Measurements from ENCODE around the gene EEF1E1. TPM values are rescaled to one million over a fixed set of nuclear protein-coding genes. Genes with fewer than 3 reads are reported as not detected.
"Not testable (repeated sequence)": the region's sequence is repeated elsewhere in the genome, so short reads cannot be mapped to it uniquely, and the experiment has no call there.

EEF1E1 gene
- total RNA-seq, 1 donor from 2014 or later, result 119 TPM

- Histone ChIP-seq H3K27me3 (no peaks in the 10 kb centered on the region), H4K20me1 (ENCODE audit: low read depth) (no peaks in the 10 kb centered on the region), H3K9me3 (ENCODE audit: low read depth) (no peaks in the 10 kb centered on the region), H3K27ac (peak overlapping the region; percentile 86), H2AFZ (replicated peaks) (no peak overlapping the region), H3K36me3 (no peaks in the 10 kb centered on the region), H3K9ac (no peak overlapping the region), H3F3A (ENCODE audit: low read depth) (peaks cover 11% of the 10 kb centered on the region), H3K79me2 (ENCODE audit: low read depth) (peaks cover 3% of the 10 kb centered on the region), H3K4me3 (no peak overlapping the region), H3K4me1 (peaks cover 14% of the 10 kb centered on the region), H3K4me2 (peak overlapping the region; percentile 28)
- no peak for TF ChIP-seq EZH2 (IDR thresholded peaks at IDR 0.05)
- TF ChIP-seq EZH2phosphoT487 (IDR thresholded peaks at IDR 0.05), result no peak
- Mint-ChIP-seq H3K4me1 (peaks cover 7% of the 10 kb centered on the region), H3K27me3 (ENCODE audit: insufficient read depth, low read depth) (no peaks in the 10 kb centered on the region), H3K9me3 (peaks cover 23% of the 10 kb centered on the region), H3K27ac (no peak overlapping the region), H3K36me3 (peaks cover 45% of the 10 kb centered on the region), H3K4me3 (no peak overlapping the region)
- peak; percentile 46 for DNase-seq (ENCODE audit: low spot score)
Observed at GRCh38 chr6:8047541-8048292, 54.6 kb downstream of the EEF1E1 start.

GRCh38 chr6:8045769-8046168, 56.6 kb downstream of the EEF1E1 start:
- not testable (repeated sequence) for H3K4me2 ChIP-seq; H3K9ac ChIP-seq; H3K27ac ChIP-seq; H3K4me1 Mint-ChIP-seq; H3K27me3 ChIP-seq; H3K9me3 ChIP-seq (ENCODE audit: low read depth); H3K79me2 ChIP-seq (ENCODE audit: low read depth); H3K4me3 ChIP-seq; H3K27ac Mint-ChIP-seq; H3K36me3 ChIP-seq; H3K4me3 Mint-ChIP-seq; H4K20me1 ChIP-seq (ENCODE audit: low read depth); H2AFZ ChIP-seq (replicated peaks); H3K27me3 Mint-ChIP-seq (ENCODE audit: insufficient read depth, low read depth); DNase-seq (ENCODE audit: low spot score)
- H3K4me1 ChIP-seq, result peaks cover 14% of the 10 kb centered on the region
- H3F3A ChIP-seq (ENCODE audit: low read depth), result peaks cover 11% of the 10 kb centered on the region
- Mint-ChIP-seq H3K36me3 (peaks cover 53% of the 10 kb centered on the region), H3K9me3 (peaks cover 23% of the 10 kb centered on the region)

GRCh38 chr6:8043221-8043620, 59.1 kb downstream of the EEF1E1 start:
- Histone ChIP-seq H2AFZ (replicated peaks) (no peak overlapping the region), H3K79me2 (ENCODE audit: low read depth) (peaks cover 12% of the 10 kb centered on the region), H3F3A (ENCODE audit: low read depth) (peaks cover 7% of the 10 kb centered on the region), H3K4me2 (no peak overlapping the region), H4K20me1 (ENCODE audit: low read depth) (no peaks in the 10 kb centered on the region), H3K9me3 (ENCODE audit: low read depth) (no peaks in the 10 kb centered on the region), H3K4me3 (no peak overlapping the region), H3K27ac (no peak overlapping the region), H3K4me1 (peaks cover 11% of the 10 kb centered on the region), H3K36me3 (no peaks in the 10 kb centered on the region), H3K27me3 (no peaks in the 10 kb centered on the region), H3K9ac (no peak overlapping the region)
- DNase-seq (ENCODE audit: low spot score), result no peak
- no peak overlapping the region for H3K4me3 Mint-ChIP-seq
- peaks cover 60% of the 10 kb centered on the region for H3K36me3 Mint-ChIP-seq
- peaks cover 20% of the 10 kb centered on the region for H3K9me3 Mint-ChIP-seq
- no peaks in the 10 kb centered on the region for H3K27me3 Mint-ChIP-seq (ENCODE audit: insufficient read depth, low read depth)
- H3K4me1 Mint-ChIP-seq, result peaks cover 7% of the 10 kb centered on the region
- TF ChIP-seq EZH2phosphoT487 (IDR thresholded peaks at IDR 0.05) (no peak), CTCF (IDR thresholded peaks at IDR 0.05) (no peak), EZH2 (IDR thresholded peaks at IDR 0.05) (no peak)
- H3K27ac Mint-ChIP-seq, result no peak overlapping the region

GRCh38 chr6:8041913-8042583, 60.3 kb downstream of the EEF1E1 start:
- H3K27me3 ChIP-seq, result no peaks in the 10 kb centered on the region
- no peak overlapping the region for H3K27ac Mint-ChIP-seq
- H3K36me3 ChIP-seq, result no peaks in the 10 kb centered on the region
- H3K9me3 ChIP-seq (ENCODE audit: low read depth), result no peaks in the 10 kb centered on the region
- H2AFZ ChIP-seq (replicated peaks), result no peak overlapping the region
- no peaks in the 10 kb centered on the region for H3K27me3 Mint-ChIP-seq (ENCODE audit: insufficient read depth, low read depth)
- H4K20me1 ChIP-seq (ENCODE audit: low read depth), result no peaks in the 10 kb centered on the region
- no peaks in the 10 kb centered on the region for H3K4me1 Mint-ChIP-seq
- no peak overlapping the region for H3K4me2 ChIP-seq
- no peak for DNase-seq (ENCODE audit: low spot score)
- H3F3A ChIP-seq (ENCODE audit: low read depth), result no peaks in the 10 kb centered on the region
- H3K4me3 Mint-ChIP-seq, result no peak overlapping the region
- H3K9ac ChIP-seq, result no peak overlapping the region
- no peak overlapping the region for H3K27ac ChIP-seq
- no peak overlapping the region for H3K4me3 ChIP-seq
- peaks cover 17% of the 10 kb centered on the region for H3K79me2 ChIP-seq (ENCODE audit: low read depth)
- H3K36me3 Mint-ChIP-seq, result peaks cover 62% of the 10 kb centered on the region
- H3K4me1 ChIP-seq, result no peaks in the 10 kb centered on the region
- H3K9me3 Mint-ChIP-seq, result peaks cover 23% of the 10 kb centered on the region
- TF ChIP-seq CTCF (IDR thresholded peaks at IDR 0.05), result no peak
- no peak for TF ChIP-seq EZH2phosphoT487 (IDR thresholded peaks at IDR 0.05)
- no peak for TF ChIP-seq EZH2 (IDR thresholded peaks at IDR 0.05)

GRCh38 chr6:8034107-8034506, 68.2 kb downstream of the EEF1E1 start:
- peaks cover 86% of the 10 kb centered on the region for H3K79me2 ChIP-seq (ENCODE audit: low read depth)
- H3K27me3 ChIP-seq; H3K27me3 Mint-ChIP-seq (ENCODE audit: insufficient read depth, low read depth); H3F3A ChIP-seq (ENCODE audit: low read depth); H3K9me3 ChIP-seq (ENCODE audit: low read depth); H3K4me1 Mint-ChIP-seq; H3K27ac Mint-ChIP-seq; H3K27ac ChIP-seq; H4K20me1 ChIP-seq (ENCODE audit: low read depth); H3K9ac ChIP-seq; H2AFZ ChIP-seq (replicated peaks); H3K4me1 ChIP-seq; H3K4me3 Mint-ChIP-seq; DNase-seq (ENCODE audit: low spot score); H3K4me3 ChIP-seq; H3K36me3 ChIP-seq; H3K4me2 ChIP-seq: not testable (repeated sequence)
- Mint-ChIP-seq H3K9me3 (peaks cover 51% of the 10 kb centered on the region), H3K36me3 (peaks cover 63% of the 10 kb centered on the region)

All from neural progenitor cell (in vitro differentiated cells).